Mononuclear cell (primary cell): ENCODE measurements around the gene PHYHD1. TPM values are rescaled to one million over a fixed set of nuclear protein-coding genes. Genes with fewer than 3 reads are reported as not detected.

Experiments
- H3K27me3 ChIP-seq: 2 replicates; pipeline ENCODE4 v1.6.0; 2011; ENCODE audit warnings: low read length, control low read depth; ENCODE audit not compliant: insufficient read depth
- H3K4me1 ChIP-seq: 2 replicates; pipeline ENCODE4 v1.5.1; 2011; ENCODE audit warnings: mild to moderate bottlenecking, low read length, control low read depth; ENCODE audit not compliant: insufficient read depth
- H3K4me3 ChIP-seq: 2 replicates; pipeline ENCODE4 v1.5.1; 2011; ENCODE audit warnings: mild to moderate bottlenecking, low read length, moderate library complexity
- H3K9me3 ChIP-seq: 2 replicates; pipeline ENCODE4 v1.5.1; 2011; ENCODE audit warnings: low read depth, mild to moderate bottlenecking, control low read depth, low read length
- total RNA-seq: library from RNA; depleted of rRNA; stranded (reverse); fragments of >200 nt; gene quantifications from one replicate; pipeline ENCODE4 v1.2.3, GENCODE V29; 2012

The PHYHD1 gene
- total RNA-seq, 1 donor, result 0.73 TPM

DNA sequence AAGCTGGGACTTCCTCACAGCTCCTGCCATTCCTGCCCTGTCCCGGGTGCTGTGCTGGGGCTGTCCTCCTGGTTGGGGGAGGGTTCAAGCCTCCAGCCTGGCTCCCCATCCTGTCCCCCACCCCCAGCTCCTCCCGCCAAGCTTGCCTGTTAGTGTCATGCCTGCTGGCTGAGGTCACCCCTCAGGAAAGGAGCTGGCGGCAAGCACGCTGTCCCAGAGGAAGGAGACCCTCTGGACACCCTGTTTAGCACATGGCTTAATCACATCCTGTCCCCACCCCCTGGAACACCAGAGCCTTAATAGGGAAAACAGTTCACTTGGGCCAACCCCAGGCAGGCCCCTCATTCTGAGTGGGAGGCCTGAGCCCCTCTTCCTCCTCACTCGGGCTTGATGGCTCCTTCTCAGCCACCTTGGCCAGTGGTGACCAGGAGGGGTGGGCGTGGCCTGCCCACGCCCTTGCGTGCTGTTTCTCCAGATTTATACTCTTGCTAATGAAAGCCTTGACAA, 9.2 kb upstream of the PHYHD1 start:
- Histone ChIP-seq H3K9me3 (no peaks in the 10 kb centered on the region), H3K4me3 (no peak overlapping the region), H3K27me3 (no peaks in the 10 kb centered on the region), H3K4me1 (peaks cover 19% of the 10 kb centered on the region)

DNA sequence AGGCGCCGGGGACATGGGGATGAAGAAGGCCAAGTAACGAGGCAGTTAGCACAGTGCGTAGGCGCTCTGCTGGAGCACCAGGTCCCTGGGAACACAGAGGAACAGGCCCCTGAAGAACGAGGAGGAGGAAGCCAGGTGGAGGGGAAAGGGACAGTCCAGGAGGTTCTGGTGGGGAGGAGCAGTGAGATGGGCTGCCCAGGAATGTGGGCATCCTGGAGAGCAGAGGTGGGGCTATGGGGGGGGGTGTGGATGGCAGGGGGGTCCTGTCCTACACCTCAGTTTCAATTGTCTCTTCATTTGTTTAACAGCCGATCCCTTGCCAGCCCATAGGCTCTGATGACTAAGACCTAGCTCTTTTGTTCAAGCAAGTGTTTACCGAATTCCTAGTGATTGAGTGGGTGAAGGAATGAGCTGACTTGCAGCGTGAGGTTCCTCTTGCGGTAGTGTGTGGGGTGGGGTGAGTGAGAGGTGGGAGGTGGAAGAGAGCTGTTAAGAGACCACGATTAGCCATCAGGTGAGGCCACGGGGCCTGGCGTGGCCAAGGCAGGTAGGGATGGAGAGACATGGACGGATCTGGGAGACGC, 8.4 kb upstream of the PHYHD1 start:
- Histone ChIP-seq H3K27me3 (no peaks in the 10 kb centered on the region), H3K4me1 (peaks cover 19% of the 10 kb centered on the region), H3K9me3 (no peaks in the 10 kb centered on the region), H3K4me3 (no peak overlapping the region)

DNA sequence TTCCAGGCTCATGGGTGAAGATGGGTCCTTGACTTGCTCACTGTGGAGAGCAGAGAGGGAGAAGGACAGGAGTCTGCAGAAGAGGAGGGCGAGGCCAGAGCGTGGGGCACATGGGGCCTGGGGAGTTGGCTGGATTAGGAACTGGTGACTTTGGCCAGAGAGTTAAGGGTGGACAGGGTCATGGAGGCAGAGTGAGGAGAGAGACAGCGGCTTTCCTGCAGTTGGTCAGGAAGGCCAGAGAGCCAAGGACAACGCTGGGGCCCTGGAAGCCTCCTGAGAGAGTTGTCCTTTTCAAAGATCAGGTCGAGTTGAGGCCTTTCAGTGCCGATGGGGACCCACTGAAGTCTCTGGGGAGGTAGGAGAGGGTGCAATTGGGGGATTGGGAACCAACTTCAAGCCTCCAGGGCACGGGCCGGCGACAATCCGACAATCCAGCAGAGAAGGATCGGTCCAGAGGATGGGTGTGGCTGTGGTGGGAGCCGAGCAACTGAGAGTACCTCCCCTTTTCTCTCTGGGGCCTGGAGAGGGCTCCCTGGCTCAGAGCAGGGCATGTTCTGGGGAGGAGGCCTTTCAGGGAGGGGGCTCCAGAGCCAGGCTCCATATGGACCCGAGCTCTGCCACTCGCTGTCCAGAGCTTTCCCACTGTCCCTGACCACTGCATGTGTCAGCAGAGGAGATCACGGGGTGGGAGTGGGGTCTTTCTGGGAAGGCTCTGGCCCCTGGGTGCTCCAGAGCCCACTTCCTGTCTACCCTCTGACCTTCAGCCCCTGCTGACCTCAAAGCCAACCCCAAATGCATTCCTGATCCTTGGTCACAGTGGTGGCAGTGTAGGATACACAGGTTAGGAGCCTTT, 7.5 kb upstream of the PHYHD1 start:
- no peaks in the 10 kb centered on the region for H3K27me3 ChIP-seq
- H3K4me3 ChIP-seq, result no peak overlapping the region
- H3K9me3 ChIP-seq, result no peaks in the 10 kb centered on the region
- peaks cover 19% of the 10 kb centered on the region for H3K4me1 ChIP-seq

DNA sequence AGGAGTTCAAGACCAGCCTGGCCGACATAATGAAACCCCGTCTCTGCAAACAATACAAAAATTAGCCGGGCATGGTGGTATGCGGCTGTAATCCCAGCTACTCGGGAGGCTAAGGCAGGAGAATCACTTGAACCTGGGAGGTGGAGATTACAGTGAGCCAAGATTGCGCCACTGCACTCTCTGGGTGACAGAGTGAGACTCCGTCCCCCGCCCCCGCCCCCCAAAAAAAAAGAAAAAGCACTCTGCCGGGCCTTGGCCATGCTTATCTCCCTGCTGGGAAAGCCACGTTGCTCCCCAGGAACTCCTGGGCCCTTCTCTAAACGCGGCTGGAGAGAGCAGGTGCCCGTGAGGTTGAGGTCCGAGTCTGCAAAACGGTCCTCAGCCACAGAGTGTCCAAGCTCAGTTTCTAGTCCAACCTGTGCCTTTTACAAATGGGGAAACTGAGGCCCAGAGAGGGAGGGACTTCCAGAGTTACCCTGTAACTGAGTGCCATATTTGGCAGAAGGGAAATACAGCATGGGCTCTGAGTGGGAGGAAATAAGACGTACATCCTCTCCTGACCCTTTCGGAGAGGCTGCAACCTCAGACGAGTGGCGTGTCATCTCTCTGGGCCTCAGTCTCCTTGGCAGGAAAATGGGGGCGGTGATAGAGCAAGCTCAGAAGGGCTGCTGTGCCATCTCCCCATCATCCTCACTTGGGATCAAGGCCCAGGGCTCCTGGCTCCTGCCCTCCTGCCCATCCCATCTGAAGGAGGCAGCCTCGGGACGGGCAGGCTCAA, 6.6 kb upstream of the PHYHD1 start:
- peaks cover 19% of the 10 kb centered on the region for H3K4me1 ChIP-seq
- no peak overlapping the region for H3K4me3 ChIP-seq
- no peaks in the 10 kb centered on the region for H3K9me3 ChIP-seq
- no peaks in the 10 kb centered on the region for H3K27me3 ChIP-seq

DNA sequence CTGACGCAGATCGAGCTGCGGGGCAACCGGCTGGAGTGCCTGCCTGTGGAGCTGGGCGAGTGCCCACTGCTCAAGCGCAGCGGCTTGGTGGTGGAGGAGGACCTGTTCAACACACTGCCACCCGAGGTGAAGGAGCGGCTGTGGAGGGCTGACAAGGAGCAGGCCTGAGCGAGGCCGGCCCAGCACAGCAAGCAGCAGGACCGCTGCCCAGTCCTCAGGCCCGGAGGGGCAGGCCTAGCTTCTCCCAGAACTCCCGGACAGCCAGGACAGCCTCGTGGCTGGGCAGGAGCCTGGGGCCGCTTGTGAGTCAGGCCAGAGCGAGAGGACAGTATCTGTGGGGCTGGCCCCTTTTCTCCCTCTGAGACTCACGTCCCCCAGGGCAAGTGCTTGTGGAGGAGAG, 4.6 kb upstream of the PHYHD1 start:
- H3K4me1 ChIP-seq, result peaks cover 12% of the 10 kb centered on the region
- no peak overlapping the region for H3K4me3 ChIP-seq
- H3K9me3 ChIP-seq, result no peaks in the 10 kb centered on the region
- H3K27me3 ChIP-seq, result no peaks in the 10 kb centered on the region

DNA sequence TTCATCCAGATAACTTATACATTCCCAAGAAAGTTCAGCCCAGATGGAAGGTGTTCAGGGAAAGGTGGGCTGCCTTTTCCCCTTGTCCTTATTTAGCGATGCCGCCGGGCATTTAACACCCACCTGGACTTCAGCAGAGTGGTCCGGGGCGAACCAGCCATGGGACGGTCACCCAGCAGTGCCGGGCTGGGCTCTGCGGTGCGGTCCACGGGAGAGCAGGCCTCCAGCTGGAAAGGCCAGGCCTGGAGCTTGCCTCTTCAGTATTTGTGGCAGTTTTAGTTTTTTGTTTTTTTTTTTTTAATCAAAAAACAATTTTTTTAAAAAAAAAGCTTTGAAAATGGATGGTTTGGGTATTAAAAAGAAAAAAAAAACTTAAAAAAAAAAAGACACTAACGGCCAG, 4.0 kb upstream of the PHYHD1 start:
- Histone ChIP-seq H3K4me3 (no peak overlapping the region), H3K4me1 (peaks cover 10% of the 10 kb centered on the region), H3K9me3 (no peaks in the 10 kb centered on the region), H3K27me3 (no peaks in the 10 kb centered on the region)

DNA sequence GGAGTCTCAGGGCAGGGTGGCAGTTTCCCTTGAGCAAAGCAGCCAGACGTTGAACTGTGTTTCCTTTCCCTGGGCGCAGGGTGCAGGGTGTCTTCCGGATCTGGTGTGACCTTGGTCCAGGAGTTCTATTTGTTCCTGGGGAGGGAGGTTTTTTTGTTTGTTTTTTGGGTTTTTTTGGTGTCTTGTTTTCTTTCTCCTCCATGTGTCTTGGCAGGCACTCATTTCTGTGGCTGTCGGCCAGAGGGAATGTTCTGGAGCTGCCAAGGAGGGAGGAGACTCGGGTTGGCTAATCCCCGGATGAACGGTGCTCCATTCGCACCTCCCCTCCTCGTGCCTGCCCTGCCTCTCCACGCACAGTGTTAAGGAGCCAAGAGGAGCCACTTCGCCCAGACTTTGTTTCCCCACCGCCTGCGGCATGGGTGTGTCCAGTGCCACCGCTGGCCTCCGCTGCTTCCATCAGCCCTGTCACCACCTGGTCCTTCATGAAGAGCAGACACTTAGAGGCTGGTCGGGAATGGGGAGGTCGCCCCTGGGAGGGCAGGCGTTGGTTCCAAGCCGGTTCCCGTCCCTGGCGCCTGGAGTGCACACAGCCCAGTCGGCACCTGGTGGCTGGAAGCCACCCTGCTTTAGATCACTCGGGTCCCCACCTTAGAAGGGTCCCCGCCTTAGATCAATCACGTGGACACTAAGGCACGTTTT, 3.5 kb upstream of the PHYHD1 start:
- H3K9me3 ChIP-seq, result no peaks in the 10 kb centered on the region
- H3K4me1 ChIP-seq, result peaks cover 10% of the 10 kb centered on the region
- H3K27me3 ChIP-seq, result no peaks in the 10 kb centered on the region
- H3K4me3 ChIP-seq, result no peak overlapping the region

DNA sequence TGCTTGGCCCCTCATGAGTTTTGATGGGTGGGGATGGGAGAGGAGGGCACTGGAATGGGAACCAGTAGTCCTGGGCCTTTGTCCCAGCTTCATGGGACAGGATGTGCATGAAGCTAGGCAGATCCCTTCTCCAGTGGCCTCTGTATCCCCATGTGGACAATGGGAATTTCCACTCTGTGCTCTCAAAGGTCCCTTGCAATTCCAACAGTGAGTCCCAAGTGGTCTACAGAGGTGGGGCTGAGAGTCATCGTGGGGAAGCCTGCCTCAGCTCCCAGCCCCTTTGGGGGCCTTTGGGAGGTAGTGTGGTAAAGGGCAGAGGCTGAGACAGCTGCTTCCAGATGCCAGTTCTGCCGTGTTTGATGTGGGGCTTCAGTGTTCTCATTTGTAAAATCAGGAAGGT, 1.9 kb upstream of the PHYHD1 start:
- no peak overlapping the region for H3K4me3 ChIP-seq
- H3K9me3 ChIP-seq, result no peaks in the 10 kb centered on the region
- peaks cover 14% of the 10 kb centered on the region for H3K4me1 ChIP-seq
- H3K27me3 ChIP-seq, result no peaks in the 10 kb centered on the region

DNA sequence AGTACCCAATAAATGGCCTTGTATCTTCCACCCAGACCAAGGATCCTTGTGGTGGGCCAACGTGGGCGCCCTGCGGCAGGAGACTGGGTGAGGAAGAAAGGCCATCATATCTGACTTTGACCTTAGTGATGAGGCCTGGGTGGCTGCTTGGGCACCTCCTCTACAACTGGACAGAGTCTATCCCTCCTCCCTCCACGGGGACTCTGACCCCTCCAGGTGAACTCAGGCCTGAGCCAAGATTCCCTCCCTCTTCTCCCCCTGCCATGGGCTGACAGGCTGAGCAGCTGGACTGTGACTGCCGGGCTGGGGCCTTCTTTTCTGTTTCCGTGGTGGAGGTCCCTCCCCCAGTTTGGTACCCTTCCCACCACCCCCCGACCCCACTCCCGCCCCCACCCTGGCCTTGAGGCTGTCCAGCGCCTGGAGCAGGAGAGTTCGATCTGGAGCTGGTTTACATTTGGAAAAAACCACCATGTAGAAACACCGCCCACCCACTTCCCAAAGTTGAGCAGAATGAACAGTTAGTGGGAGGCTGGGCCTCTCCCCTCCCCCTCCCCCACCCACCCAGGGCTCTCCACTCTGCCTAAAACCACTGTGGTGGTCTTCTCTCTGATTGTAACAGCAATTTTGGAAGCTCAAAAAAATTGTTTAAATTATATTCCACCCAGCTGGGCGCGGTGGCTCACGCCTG, 1.2 kb upstream of the PHYHD1 start:
- no peaks in the 10 kb centered on the region for H3K27me3 ChIP-seq
- peaks cover 14% of the 10 kb centered on the region for H3K4me1 ChIP-seq
- H3K4me3 ChIP-seq, result no peak overlapping the region
- no peaks in the 10 kb centered on the region for H3K9me3 ChIP-seq

DNA sequence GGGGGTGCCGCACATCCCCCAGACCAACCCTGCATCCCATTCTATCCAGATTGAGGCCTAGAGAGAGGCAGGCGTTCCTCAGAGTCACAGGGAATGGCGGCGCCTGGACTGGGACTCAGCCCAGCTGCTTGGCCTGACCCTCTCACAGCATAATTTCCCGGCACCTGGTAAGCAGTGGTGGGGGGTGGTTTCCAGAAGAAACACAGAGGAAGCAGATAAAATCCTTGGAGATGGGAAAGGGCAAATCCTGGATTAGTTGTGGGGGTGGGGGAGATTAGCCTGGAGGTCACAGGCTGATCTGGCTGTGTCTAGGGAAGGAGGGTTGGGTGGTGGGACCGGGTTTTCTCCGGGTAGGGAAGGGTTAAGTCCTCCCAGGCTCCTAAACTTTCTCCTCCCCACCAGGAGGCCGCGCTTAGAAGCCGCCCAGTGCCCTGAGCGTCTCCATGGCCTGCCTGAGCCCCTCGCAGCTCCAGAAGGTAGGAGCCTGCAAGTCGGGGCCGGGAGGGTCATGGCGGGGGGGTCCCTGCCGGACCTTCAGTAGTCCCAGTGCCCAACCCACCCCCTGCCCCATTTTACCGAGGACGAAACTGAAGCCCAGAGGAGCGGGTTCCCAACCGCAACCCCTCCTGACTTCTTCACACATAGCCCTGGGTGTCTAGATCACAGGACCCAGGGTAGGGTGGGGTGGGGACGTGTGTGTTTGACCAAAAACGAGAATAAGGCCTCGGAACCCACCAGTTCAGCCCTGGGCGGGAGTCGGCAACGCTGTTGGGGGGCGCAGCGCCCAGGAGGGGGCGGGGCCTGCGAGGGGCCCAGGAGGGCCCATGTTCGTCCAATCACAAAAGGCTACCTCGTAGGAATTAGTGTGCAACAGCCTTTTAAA, 1.3 kb downstream of the PHYHD1 start:
- Histone ChIP-seq H3K27me3 (no peaks in the 10 kb centered on the region), H3K9me3 (no peaks in the 10 kb centered on the region), H3K4me1 (peaks cover 14% of the 10 kb centered on the region), H3K4me3 (peak overlapping the region; percentile 3)

DNA sequence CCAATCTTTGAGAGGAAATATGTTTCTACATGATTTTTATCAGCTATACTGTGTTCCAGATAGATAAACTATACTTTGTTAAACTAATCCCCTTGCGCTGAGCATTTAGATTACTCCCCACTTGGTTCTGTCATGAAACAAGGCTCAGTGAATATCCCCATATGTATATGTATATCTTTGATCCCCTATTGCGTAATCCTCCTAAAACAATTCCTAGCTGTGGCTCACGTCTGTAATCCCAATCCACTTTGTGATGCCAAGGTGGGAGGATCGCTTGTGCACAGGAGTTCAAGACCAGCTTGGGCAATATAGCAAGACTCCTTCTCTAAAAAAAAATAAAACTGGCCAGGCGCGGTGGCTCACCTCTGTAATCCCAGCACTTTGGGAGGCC, 2.7 kb downstream of the PHYHD1 start:
- no peak overlapping the region for H3K4me3 ChIP-seq
- no peaks in the 10 kb centered on the region for H3K27me3 ChIP-seq
- H3K4me1 ChIP-seq, result peaks cover 14% of the 10 kb centered on the region
- H3K9me3 ChIP-seq, result no peaks in the 10 kb centered on the region

DNA sequence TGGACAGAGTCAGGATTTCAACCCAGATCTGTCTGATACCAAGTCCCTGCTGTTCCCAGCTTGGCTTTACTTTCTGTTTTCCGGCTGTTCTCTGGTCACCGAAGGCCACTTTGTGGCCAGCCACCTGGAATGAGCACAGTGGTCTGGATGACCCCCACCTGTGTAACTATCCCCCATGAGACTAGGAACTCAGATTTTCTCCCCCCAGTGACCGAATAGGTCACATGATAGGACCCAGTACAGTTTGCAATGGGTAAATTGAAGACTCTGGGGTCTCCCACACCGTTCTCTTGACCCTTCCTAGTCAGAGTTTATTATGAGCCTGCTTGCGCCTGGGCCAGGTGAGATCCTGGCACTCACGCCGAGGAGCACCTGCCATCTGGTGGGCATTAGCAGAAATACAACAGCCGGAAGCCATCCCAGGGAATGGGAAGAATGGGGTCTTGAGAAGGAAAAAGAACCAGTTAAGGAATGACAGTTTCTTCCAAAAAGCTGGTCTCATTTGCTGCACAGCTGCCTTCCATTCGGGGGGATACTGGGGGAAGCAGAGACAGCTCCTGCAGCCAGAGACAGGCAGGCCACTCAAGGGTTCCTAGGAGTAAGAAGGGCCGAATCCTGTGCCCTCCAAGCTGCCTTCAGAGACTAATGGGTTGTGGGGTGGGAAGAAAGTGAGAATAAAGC, 7.1 kb downstream of the PHYHD1 start:
- no peak overlapping the region for H3K4me3 ChIP-seq
- H3K9me3 ChIP-seq, result no peaks in the 10 kb centered on the region
- no peaks in the 10 kb centered on the region for H3K4me1 ChIP-seq
- H3K27me3 ChIP-seq, result no peaks in the 10 kb centered on the region

DNA sequence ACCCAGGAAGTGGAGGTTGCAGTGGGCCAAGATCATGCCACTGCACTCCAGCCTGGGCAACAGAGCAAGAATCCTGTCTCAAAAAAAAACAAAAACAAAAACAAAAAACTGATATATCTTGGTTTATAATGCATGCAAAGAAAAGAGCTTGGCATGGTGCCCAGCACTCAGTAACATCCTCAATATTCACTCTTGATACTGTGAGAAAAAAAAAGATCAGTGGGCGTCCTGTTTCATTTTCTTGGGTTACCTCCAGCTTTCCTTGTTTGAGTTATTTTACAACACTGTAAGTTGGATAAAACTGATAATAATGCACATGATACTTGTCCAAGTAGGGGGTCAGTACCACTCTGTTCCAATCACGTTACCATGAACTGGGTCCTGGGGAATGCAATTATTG, 7.8 kb downstream of the PHYHD1 start:
- Histone ChIP-seq H3K9me3 (no peaks in the 10 kb centered on the region), H3K4me3 (no peak overlapping the region), H3K27me3 (no peaks in the 10 kb centered on the region), H3K4me1 (no peaks in the 10 kb centered on the region)
